SJCRH30 (cell line): ENCODE data around the gene SLC12A6. TPM values are rescaled to one million over a fixed set of nuclear protein-coding genes. Genes with fewer than 3 reads are reported as not detected.
A peak's percentile ranks its signal among the peaks of the same experiment; 100 is the strongest.
"Not testable (repeated sequence)": the region's sequence is repeated elsewhere in the genome, so short reads cannot be mapped to it uniquely, and the experiment has no call there.

Source experiments
- DNase-seq, 2 experiments: peaks; one replicate each; pipeline ENCODE4 v3.0.0-alpha.2; 2015 to 2020
- H3K27ac ChIP-seq: fragments of 250-450 bp; sonication (Bioruptor Pico); 2 replicates; pipeline ENCODE4 v1.5.1; 2020; ENCODE audit warnings: mild to moderate bottlenecking, moderate library complexity
- H3K27me3 ChIP-seq: fragments of 250-450 bp; sonication (Bioruptor Pico); 2 replicates; pipeline ENCODE4 v1.5.1; 2020; ENCODE audit warnings: mild to moderate bottlenecking, moderate library complexity
- H3K36me3 ChIP-seq: fragments of 250-450 bp; sonication (Bioruptor Pico); 2 replicates; pipeline ENCODE4 v1.5.1; 2020; ENCODE audit warnings: mild to moderate bottlenecking, moderate library complexity
- H3K4me1 ChIP-seq: fragments of 250-450 bp; sonication (Bioruptor Pico); 2 replicates; pipeline ENCODE4 v1.5.1; 2020; ENCODE audit warnings: mild to moderate bottlenecking, moderate library complexity
- H3K4me3 ChIP-seq: fragments of 250-450 bp; sonication (Bioruptor Pico); 2 replicates; pipeline ENCODE4 v1.5.1; 2020; ENCODE audit warnings: mild to moderate bottlenecking, moderate library complexity
- H3K9me3 ChIP-seq: fragments of 250-450 bp; sonication (Bioruptor Pico); replicated peaks from 2 replicates; pipeline ENCODE4 v1.5.1; 2020; ENCODE audit warnings: mild to moderate bottlenecking, moderate library complexity
- total RNA-seq: library from RNA; depleted of rRNA; stranded (reverse); fragments of >200 nt; shearing (Covaris generic); gene quantifications from 2 replicates; pipeline ENCODE4 v1.2.3, GENCODE V29; 2014

Gene SLC12A6
- total RNA-seq, 1 experiment from 2014 or later: 10.7 TPM

DNA sequence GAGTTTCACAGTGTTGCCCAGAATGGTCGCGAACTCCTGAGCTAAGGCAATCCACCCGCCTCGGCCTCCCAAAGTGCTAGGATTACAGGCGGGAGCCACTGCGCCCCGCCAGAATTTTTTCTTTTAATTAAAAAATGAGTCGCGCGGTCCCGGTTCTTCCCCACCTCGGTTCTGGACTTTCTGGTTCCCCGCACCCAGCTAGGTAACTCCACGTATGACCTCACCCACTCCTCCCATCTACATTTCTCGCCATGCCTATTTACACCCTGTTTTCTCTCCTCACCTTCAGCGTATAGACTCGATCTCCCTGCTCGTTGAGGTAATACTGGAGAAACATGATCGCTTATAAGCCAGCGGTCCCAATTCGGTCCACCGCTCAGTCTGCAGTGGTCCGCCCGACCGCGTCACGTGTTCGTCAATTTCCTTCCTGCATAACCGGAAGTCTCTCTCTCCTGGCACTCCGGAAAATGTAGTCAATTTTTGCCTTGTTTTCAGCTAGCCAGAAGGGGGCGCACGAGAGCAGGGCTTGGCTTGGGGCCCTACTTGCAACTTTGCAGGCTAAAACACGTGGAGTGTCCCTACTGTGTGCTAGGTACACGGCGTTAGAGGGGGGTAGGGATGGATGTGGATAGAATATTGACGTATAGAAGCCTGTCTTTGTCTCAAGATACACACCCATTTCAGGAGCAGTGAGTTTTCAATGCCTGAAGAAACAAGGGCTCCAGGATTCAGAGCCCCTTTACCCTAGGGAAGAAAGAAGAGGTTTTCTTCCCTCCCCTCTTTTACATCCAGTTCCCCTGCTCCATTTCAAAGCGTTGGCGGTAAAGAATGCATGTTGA is 5.4 kb upstream of the SLC12A6 start, which contains the start of the genes NOP10 and NUTM1:
Gene NOP10, minus strand, starts transcription at position 400 of the 839 bp plus-strand sequence. Its CDS starts 63 bp downstream, at position 337.
Gene NUTM1, plus strand, starts transcription at position 579 of the 839 bp plus-strand sequence. CDS start 382 bp downstream, outside the sequence.
- peak within 1 kb of the TSS; percentile 76 for H3K4me3 ChIP-seq
- no peaks in the 10 kb centered on the region for H3K27me3 ChIP-seq
- DNase-seq: peak; percentile 91 to 95
- no peaks in the 10 kb centered on the region for H3K9me3 ChIP-seq
- H3K4me1 ChIP-seq: no peaks in the 10 kb centered on the region
- H3K36me3 ChIP-seq: peaks cover 22% of the 10 kb centered on the region
- H3K27ac ChIP-seq: peak within 1 kb of the TSS; percentile 80

DNA sequence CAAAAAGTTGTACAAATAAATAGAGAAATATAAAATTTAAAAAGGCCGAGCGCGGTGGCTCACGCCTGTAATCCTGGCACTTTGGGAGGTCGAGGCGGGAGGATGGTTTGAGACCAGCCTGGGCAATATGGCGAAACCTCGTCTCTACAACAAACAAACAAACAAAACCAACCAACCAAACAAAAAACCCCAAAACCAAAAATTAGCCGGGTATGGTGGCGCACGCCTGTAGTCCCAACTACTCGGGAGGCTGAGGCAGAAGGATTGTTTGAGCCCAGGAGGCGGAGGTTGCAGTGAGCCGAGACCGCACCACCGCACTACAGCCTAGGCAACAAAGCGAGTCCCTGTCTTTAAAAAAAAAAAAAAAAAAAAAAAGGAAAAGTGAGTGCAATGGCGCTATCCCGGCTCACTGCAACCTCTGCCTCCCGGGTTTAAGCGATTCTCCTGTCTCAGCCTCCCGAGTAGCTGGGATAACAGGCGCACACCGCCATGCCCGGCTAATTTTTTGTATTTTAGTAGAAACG is 4.7 kb upstream of the SLC12A6 start:
- H3K27ac ChIP-seq: peak overlapping the region; percentile 80
- DNase-seq, H3K4me1 ChIP-seq, H3K27me3 ChIP-seq, H3K9me3 ChIP-seq: not testable (repeated sequence)
- peaks cover 22% of the 10 kb centered on the region for H3K36me3 ChIP-seq
- H3K4me3 ChIP-seq: peak overlapping the region; percentile 76

DNA sequence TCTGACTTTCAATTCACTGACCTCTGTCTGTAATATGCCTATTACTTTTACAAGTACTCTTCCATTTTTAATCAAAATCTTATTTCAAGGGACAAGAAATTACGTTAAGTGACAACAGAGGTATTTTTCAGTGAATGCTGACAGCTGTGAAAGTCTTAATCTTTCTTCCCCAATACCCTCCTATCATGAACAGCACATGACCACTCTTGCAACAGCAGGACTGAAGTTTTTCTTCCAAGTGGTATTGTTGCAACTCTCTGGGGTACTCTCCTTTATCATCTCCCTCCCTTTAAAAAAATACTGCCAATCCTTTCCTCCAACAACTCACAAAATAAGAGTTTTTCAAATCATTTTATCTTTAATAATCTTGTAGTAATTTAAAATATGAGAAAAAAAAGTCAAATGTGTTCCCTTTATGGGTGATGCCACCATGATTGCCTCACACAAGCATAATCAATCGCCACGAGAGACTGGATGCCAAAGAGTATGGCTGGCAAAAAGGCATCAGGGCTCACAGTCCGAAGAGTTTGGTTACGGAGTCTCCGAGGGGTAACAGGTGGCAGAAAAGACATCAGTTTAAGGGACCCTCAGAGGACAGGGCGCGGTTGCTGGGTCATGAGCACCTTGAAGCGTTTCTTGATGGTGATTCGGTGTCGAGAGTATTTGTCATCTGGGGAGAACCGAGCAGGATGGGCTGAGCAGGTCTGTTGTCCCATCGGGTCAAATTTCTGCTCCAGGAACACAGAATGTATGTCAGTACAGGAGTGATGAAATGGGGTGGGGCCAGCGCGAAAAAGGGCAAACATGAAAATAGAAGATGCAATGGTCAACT is 4.0 kb upstream of the SLC12A6 start:
- Histone ChIP-seq H3K4me3 (peak overlapping the region; percentile 76), H3K27ac (no peak overlapping the region; the same call in 1 of the 2 replicates), H3K27me3 (no peaks in the 10 kb centered on the region), H3K4me1 (no peaks in the 10 kb centered on the region), H3K9me3 (no peaks in the 10 kb centered on the region), H3K36me3 (peaks cover 22% of the 10 kb centered on the region)
- DNase-seq: no peak

DNA sequence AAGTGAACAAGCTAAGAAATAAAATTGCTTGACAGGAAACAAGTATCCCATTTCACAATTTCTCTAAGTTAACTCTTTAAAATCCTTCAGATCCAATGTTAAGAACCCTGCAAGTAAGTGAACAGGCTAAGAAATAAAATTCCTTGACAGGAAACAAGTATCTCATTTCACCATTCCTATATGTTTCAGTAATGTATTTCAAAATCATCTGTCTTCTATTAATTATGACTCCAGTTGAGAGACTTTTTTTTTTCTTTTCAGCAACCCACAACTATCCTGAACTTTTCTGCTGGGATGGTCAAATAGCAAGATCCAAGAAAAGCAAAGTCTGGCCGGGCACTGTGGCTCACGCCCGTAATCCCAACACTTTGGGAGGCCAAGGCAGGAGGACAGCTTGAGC is 2.4 kb upstream of the SLC12A6 start:
- DNase-seq: no peak
- H3K4me1 ChIP-seq: no peaks in the 10 kb centered on the region
- H3K27me3 ChIP-seq: no peaks in the 10 kb centered on the region
- no peak overlapping the region for H3K27ac ChIP-seq
- H3K9me3 ChIP-seq: no peaks in the 10 kb centered on the region
- H3K36me3 ChIP-seq: peaks cover 22% of the 10 kb centered on the region
- no peak overlapping the region for H3K4me3 ChIP-seq

DNA sequence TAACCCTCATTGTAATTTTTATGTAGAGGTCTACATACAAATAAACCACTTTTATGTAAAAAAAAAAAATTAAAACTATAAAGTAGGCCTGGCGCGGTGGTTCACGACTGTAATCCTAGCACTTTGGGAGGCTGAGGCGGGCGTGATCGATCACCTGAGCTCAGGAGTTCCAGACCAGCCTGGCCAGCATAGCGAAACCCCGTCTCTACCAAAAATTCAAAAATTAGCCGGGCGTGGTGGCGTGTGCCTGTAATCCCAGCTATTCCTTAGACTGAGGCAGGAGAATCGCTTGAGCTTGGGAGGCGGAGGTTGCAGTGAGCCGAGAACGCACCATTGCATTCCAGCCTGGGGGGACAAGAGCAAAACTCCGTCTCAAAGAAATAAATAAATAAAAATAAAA is 766 bp upstream of the SLC12A6 start:
- no peak for DNase-seq
- Histone ChIP-seq H3K4me1 (no peaks in the 10 kb centered on the region), H3K27me3 (no peaks in the 10 kb centered on the region), H3K27ac (peak overlapping the region; percentile 38), H3K9me3 (no peaks in the 10 kb centered on the region), H3K36me3 (peaks cover 22% of the 10 kb centered on the region), H3K4me3 (peak overlapping the region; percentile 98)

DNA sequence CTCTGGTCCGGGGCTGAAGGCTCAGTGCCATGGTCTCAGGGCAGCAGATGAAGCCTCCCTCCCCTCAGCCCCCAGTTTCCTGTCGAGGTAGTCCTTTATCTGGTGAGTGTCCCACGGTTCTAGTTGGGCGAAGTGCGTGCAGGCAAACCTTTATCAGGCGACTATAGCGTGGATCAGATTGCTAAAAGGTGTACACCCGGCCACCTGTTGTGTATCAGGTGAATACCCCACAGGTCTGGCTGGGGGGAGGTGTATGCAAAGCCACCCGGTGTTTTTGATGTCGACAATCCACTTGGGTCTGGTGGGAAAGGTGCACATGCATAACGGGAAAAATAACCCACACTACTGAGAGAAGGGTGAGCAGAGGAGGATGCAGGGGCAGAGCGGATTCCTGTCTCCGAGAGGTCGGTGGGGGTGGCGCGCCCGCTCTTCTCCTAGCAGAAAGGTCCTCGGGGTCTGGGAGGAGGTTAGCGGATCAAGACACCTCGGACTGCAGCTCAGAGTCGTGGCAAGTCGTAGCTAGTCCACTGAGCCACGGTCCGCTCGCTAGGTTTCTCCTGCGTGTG is 507 bp downstream of the SLC12A6 start:
- no peaks in the 10 kb centered on the region for H3K27me3 ChIP-seq
- peaks cover 22% of the 10 kb centered on the region for H3K36me3 ChIP-seq
- H3K4me3 ChIP-seq: peak overlapping the region; percentile 98
- peak overlapping the region; percentile 65 for H3K27ac ChIP-seq
- peak in 1 of 2 experiments; percentile 5 for DNase-seq
- no peaks in the 10 kb centered on the region for H3K4me1 ChIP-seq
- no peaks in the 10 kb centered on the region for H3K9me3 ChIP-seq

DNA sequence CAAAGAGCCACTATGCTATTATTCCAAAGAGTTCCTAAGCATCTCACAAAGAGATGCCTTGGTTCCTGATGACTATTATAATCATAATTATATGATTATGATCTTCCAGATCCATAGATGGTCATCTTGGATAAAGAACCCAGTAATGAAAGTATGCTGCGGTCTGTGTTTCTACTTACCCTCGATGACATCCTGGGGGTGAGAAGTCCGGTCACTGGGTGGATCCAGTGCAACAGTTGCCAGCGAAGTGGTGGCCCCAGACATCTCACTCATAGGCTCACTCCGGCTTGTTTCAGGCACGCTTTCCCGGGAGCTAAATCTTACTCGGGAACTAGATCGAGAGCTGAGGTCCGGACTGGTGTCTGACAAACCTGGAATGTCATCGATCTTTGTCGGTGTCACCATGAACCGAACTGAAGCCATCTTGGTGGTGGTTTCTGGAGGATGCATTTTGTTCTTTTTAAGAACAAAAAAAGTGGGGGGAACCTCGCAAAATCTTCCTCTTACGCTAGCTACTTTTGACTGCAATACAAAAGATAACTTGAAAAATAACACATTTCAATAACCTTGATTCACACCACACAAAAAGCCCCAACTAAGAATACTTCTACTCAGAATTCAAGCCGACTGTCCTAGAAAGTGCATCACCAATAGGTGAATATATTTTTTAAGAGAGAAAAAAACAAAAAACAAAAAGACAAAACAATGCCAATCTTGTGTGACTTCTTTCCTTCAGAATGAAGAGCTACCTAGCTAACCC is 1.2 kb downstream of the SLC12A6 start:
- H3K27ac ChIP-seq: no peak overlapping the region
- H3K9me3 ChIP-seq: no peaks in the 10 kb centered on the region
- H3K4me1 ChIP-seq: no peaks in the 10 kb centered on the region
- H3K4me3 ChIP-seq: no peak overlapping the region
- DNase-seq: no peak
- no peaks in the 10 kb centered on the region for H3K27me3 ChIP-seq
- H3K36me3 ChIP-seq: peaks cover 20% of the 10 kb centered on the region

DNA sequence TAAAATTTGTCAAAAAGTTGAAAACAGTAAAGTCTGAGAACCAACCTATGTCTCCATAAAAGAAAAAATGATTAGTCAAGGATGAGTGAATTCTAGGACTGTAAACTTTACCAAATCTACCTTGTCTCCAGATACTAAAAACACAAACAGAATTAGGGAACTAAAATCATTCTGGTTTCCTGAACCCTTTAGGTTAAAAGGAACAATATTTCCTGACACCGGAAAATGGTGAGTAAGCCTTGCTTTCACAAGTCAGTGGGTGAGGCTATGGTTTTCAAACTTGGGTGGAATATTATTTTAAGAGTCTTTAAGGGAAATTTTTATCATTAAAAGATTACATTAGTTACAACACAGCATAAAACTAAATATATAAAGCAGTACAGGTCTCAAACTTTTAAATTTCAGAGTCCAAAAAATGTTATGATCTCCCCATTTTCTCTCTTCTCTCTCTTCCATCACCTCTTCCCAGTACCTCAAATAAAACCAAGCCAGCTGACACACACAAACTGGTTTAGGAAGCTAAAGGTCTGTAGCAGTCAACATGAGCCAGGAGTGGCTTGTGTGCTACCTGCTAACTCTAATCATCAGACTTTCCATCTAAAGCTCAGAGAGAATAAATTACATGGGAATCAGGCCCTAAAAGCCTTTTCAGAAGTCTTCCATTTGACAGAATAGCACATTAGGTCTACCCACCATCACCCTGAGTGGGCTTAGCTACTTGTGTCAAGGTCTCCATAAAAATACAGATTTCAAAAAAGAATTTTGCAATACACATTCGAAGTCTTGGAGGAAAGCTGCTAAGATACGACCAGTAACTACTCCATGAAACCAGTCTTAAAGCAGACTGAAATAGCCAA is 2.2 kb downstream of the SLC12A6 start:
- no peak overlapping the region for H3K27ac ChIP-seq
- DNase-seq: no peak
- H3K27me3 ChIP-seq: no peaks in the 10 kb centered on the region
- no peaks in the 10 kb centered on the region for H3K9me3 ChIP-seq
- H3K4me1 ChIP-seq: no peaks in the 10 kb centered on the region
- no peak overlapping the region for H3K4me3 ChIP-seq
- peaks cover 10% of the 10 kb centered on the region for H3K36me3 ChIP-seq

DNA sequence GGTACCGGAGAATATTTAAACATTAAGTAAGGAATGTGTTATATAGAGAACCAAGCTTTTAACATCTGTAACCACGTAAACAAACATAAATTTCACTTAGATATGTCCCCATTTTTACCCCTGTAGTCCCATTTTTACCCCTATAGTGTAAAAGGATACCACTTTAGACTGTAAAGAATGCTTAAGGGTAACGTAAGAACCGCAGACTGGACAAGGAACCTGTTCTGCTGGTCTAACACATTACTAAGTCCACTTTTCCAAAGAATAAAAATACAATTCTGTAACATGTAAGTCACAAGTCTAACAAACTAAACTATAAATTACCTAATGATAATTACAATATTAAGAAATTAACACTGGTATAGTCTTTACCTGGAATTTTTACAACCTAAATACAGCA is 2.9 kb downstream of the SLC12A6 start:
- H3K4me1 ChIP-seq: no peaks in the 10 kb centered on the region
- DNase-seq: no peak
- no peaks in the 10 kb centered on the region for H3K27me3 ChIP-seq
- H3K27ac ChIP-seq: no peak overlapping the region
- peaks cover 5% of the 10 kb centered on the region for H3K36me3 ChIP-seq
- H3K9me3 ChIP-seq: no peaks in the 10 kb centered on the region
- H3K4me3 ChIP-seq: no peak overlapping the region

DNA sequence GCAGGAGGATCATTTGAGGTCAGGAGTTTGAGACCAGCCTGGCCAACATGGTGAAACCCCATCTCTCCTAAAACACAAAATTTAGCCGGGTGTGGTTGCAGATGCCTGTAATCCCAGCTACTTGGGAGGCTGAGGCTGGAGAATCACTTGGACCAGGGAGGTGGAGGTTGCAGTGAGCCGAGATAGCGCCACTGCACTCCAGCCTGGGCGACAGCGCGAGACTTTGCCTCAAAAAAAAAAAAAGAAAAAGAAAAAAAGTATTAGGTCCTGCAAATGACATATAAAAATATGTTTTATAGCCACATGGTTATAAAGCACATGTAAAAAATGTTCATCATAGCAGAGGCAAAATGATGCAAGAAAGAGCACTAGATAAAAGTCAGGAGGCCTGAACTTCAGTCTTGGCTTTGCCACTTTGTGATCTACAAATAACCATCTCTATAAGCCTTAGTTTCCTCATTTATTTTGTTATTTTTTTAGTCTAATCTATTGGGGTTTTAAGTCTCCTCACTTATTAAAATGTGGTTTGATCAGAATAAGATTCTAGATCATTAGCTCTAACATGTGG is 4.9 kb downstream of the SLC12A6 start:
- H3K36me3 ChIP-seq: no peaks in the 10 kb centered on the region
- H3K4me1 ChIP-seq: no peaks in the 10 kb centered on the region
- no peak overlapping the region for H3K27ac ChIP-seq
- H3K27me3 ChIP-seq: no peaks in the 10 kb centered on the region
- no peaks in the 10 kb centered on the region for H3K9me3 ChIP-seq
- DNase-seq: no peak
- H3K4me3 ChIP-seq: no peak overlapping the region

DNA sequence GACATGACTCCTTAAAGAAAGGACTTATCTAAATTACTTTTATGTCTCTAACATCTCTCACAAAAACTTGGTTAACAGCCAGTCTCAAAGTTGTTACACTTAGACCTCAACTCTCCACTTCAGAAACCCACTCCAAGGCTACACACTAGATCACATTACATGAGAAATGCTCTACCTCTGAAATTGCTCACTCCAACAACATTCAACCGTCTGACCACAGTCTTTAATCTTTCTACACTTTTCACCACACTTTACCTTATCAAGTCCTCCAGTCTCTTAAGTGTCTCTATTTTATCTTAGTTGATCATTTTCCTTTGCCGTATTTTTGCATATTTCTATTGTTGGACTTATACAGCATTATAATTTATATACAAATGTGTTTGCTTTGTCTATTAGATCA is 5.8 kb downstream of the SLC12A6 start:
- Histone ChIP-seq H3K9me3 (no peaks in the 10 kb centered on the region), H3K4me3 (no peak overlapping the region), H3K27me3 (no peaks in the 10 kb centered on the region), H3K4me1 (no peaks in the 10 kb centered on the region), H3K36me3 (no peaks in the 10 kb centered on the region), H3K27ac (no peak overlapping the region)
- no peak for DNase-seq

DNA sequence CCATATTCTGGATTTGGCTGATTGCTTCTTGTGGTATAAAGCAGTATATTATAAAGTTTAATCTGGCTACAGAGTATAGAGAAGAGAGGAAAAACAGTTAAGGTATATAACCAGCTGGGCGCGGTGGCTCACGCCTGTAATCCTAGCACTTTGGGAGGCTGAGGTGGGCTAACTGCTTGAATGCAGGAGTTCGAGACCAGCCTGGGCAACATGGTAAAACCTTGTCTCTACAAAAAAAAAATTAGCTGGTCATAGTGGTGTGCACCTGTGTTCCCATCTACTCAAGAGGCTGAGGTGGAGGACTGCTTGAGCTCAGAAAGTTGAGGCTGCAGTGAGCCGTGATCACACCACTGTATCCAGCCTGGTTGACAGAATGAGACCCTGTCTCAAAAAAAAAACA is 7.3 kb downstream of the SLC12A6 start:
- Histone ChIP-seq H3K4me1 (no peaks in the 10 kb centered on the region), H3K27me3 (no peaks in the 10 kb centered on the region), H3K27ac (no peak overlapping the region), H3K9me3 (no peaks in the 10 kb centered on the region), H3K4me3 (no peak overlapping the region), H3K36me3 (no peaks in the 10 kb centered on the region)
- DNase-seq: no peak

DNA sequence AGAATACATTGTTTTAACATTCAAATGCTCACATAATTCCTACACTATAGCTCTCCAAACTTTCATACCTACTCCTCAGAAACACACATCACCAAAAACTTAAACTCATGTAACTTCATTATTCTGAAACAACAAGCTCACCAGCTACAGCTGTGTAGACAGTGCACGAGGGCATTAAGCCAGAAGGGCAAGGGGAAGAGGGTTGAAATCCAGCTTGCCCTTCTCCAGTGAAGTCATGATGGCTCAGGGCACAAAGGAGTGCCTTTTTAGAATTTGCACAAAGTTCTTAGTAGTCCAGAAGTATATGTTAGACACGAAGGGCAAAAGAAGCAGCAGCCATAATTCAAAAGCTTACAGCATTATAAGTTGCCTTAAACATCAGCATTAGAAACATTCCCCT is 8.6 kb downstream of the SLC12A6 start:
- no peaks in the 10 kb centered on the region for H3K36me3 ChIP-seq
- H3K27ac ChIP-seq: no peak overlapping the region
- H3K9me3 ChIP-seq: no peaks in the 10 kb centered on the region
- H3K4me3 ChIP-seq: no peak overlapping the region
- no peak for DNase-seq
- H3K27me3 ChIP-seq: no peaks in the 10 kb centered on the region
- H3K4me1 ChIP-seq: no peaks in the 10 kb centered on the region
